Stimulated activated CD8-positive, alpha-beta memory T cell treated with anti-CD3 and anti-CD28 coated beads, Interleukin-4, amount 100 ng/mL, for 4 hours (primary cell): ENCODE results near the gene NXNL1.

Source experiments
- DNase-seq, 2 donors: peaks; one replicate each; pipeline ENCODE4 v3.0.0-alpha.2; 2020; ENCODE audit warnings: low read depth in 2 of 2, low spot score in 1 of 2

NXNL1 gene

GRCh38 chr19:17421942-17422341 is 38.8 kb downstream of the NXNL1 start:
- no peak for DNase-seq

DNA sequence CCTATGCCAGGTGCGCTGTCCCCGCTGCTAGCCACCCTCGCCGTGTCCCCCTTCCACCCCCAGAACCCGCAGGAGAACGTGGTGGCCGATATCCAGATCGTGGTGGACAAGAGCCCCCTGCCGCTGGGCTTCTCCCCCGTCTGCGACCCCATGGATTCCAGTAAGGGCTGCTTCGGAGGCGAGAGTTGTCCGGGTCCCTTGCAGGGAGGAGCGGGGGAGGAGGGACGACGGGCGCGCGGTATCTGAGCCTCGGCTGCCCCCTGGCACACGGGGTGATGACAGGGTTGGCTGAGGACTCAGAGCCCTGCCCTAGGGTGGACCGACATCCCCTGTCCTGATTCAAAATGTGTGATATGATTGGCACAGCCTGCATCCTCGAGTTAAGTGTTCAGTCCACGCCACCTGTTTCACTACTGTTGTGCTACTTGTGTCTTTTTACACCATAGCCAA is 40.2 kb downstream of the NXNL1 start:
- DNase-seq = no peak

DNA sequence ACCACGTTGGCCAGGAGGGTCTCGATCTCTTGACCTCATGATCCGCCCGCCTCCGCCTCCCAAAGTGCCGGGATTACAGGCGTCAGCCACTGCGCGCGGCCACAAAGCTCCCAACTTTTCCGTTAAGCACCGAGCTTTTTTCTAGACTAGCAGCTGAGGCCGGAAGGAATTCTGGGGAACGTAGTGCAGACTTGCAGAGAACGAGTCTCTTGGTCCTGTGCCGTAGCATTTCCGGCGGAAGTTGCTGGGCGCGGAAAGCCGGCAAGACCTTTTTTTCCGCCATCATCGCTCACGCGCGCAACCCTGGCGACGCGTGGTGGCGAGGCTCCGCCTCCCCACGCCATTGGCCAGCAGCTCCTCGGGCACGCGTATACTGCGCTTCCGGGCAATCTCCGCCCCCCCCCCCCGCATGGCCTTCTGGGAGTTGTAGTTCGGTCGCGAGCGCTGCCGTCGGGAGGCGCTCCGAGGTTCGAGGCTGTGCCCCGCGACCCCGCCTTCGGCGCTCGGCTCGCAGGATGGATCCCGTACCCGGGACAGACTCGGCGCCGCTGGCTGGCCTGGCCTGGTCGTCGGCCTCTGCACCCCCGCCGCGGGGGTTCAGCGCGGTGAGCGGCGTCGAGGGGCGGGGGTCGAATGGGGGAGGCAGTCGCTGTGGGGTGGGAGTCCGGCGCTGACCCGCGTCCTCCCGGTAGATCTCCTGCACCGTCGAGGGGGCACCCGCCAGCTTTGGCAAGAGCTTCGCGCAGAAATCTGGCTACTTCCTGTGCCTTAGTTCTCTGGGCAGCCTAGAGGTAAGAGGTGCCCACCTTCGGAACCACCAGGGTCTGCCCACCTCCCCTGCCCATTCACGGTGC is 40.9 kb downstream of the NXNL1 start, which contains the start of gene MVB12A:
Gene MVB12A (plus strand): TSS at position 427 of the 854 bp plus-strand sequence. CDS start 89 bp downstream, at position 516.
- peak; percentile 81 to 91 for DNase-seq

DNA sequence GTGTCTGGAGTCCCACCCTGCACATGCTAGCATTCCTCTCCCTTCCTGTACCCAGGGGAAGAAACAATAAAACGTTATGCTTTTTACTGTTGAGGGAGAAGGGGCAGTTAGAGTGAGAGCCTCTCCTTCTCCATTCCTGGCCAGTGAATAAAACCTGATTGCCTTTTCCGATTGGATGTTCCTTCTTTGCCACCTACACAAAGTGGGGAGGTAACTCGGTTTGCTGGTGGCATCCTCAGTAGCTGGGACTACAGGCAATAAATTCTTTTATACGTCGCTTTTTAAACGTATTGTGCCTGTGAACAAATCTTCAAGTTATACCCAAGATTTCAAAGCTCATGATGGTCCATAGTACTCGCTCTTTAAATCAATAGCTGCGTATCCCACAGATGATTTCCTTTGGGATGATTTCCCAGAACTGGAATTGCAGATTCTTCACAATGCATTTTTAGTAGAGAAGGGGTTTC is 41.5 kb downstream of the NXNL1 start:
- DNase-seq = no peak

- no peak for DNase-seq
Measured at GRCh38 chr19:17418710-17419109, 42.0 kb downstream of the NXNL1 start.

DNA sequence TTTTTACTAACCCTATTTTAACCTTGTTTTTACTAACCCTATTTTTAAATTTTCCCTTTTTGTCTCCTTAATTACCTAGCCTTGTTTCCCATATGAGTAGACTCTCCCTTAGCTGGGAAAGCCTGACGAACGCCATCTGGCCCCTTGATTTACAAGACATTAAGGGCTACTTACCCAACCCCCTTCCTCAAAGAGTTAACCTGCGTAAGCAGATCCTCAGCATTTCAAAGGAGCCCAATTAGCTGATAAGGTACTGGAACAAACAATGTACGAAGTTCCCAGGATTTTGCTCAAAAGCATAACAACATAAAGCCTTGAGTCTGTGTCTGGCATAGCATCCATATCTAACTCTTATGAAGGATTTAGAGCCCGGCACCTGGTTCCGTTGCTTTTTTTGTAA is 45.6 kb downstream of the NXNL1 start:
- no peak for DNase-seq

- DNase-seq = no peak
Measured at GRCh38 chr19:17414097-17414496, 46.6 kb downstream of the NXNL1 start.

DNA sequence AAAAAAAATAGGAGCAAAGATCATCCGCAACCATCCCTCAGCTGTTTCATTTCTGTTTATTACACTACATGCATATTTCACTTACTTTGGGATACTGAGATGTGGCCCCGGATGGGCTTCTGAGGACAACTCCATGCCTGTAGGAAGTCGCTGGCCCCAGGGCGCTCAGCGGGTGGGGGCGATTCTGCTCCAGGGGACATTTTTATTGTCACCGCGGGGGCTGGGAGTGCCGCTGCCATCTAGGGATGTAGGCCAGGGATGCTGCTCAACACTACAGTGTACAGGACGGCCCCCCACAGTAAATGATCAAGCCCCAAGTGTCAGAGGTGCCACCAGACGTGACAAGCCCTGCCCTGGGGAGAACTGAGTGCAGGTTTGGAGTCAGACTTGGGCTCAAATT is 48.9 kb downstream of the NXNL1 start:
- no peak for DNase-seq

DNA sequence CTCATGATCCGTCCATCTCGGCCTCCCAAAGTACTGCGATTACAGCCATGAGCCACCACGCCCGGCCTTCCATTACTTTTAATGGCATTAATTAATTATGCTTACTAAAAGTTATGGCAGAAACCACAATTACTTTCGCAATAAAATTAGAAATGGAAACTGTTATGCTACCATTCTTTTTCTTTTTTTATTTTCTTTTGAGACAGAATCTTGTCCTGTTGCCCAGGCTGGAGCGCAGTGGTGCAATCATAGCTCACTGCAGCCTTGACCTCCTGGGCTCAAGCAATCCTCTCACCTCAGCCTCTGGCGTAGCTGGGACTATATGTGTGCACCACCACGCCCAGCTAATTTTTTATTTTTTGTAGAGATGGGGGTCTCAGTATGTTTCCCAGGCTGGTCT is 50.7 kb downstream of the NXNL1 start:
- DNase-seq = no peak

DNA sequence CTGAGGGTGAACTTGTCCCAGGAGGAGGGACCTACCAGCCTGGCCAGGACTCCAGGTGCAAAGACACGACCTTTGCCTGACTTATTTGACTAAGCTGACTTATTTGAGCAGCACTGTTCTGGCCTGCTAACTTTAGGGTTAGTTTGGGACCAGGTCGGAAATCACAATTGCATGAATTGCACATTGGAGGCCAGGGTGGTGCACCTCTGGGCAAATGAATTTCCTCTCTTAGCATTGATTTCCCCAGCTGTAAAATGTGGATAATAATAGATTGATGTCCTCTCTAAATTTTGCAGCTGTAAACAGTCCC is 53.9 kb downstream of the NXNL1 start:
- no peak for DNase-seq

DNA sequence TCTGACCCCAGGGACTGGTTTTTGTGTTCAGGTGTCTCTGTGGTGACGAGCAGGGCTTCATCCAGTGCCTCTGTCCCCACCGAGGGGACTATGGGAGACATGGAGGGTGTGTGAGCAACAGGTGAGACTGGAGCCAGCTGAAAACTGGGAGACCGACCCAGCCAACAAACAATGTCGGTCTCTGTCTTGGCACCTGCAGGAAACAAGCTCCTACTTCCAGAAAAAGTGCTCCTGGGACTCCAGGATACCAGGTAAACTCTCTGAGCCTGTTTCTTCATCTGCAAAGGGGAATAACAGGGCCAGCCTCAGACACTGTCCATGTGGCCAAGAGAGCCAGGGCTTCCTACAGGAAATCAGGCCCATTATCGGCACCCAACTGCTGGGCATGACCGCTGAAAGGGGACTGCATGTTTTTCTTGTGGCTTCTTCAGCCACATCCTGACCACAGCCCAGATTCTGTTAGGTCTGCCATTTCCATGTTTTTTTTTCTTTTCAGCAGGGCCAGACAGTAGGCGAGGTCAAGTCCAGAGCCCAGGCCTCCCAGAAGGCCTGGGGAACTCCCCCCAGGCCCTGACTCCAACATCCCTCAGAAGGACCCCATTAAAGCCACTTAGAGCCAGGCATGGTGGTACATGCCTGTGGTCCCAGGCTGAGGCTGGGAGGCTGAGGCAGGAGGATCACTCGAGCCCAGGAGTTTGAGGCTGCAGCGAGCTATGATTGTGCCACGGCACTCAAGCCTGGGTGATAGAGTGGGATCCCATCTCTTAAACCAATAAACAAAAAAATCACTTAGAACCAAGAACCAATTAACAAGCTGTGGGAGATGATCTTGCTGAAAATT is 54.5 kb downstream of the NXNL1 start:
- DNase-seq = no peak
